ENCODE measurements around the gene PMPCA.
A peak's percentile ranks its signal among the peaks of the same experiment; 100 is the strongest.

The PMPCA gene

GRCh38 chr9:136426787-136427186, 16.3 kb downstream of the PMPCA start:
- Mint-ChIP-seq H3K4me3 (no peak overlapping the region), H3K9me3 (no peaks in the 10 kb centered on the region), H3K27ac (no peak overlapping the region), H3K27me3 (no peaks in the 10 kb centered on the region), H3K36me3 (ENCODE audit: low read depth) (peaks cover 18% of the 10 kb centered on the region), H3K4me1 (peaks cover 6% of the 10 kb centered on the region)
- ATAC-seq = no peak
- no peak for DNase-seq

DNA sequence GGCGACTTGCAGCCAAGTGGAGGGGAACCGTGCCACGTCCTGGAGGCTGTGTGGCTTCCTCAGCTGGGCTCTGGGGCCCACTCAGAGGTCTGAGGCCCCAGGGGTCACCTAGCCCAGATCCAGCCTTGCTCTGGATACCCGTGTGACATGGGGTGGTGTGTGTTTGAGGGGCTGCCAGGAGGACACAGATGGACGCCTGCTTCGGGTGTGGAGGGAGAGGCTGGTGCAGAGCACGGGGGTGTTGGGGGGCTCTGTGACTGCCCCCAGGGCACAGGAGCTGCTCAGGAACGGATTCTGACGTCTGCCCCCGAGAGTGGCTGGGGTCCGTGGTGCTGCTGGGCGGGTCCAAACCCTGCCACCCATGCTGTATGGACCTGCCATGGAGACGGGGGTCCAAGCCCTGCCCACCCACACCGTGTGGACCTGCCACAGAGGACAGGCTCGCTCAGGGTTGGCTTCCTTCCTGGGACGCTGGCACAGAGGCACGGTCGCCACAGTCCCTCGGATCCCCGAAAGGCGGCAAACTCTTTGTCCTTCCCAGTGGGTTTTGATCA, 18.7 kb downstream of the PMPCA start:
- no peaks in the 10 kb centered on the region for H3K9me3 Mint-ChIP-seq
- no peak for ATAC-seq
- peaks cover 6% of the 10 kb centered on the region for H3K4me1 Mint-ChIP-seq
- no peak overlapping the region for H3K4me3 Mint-ChIP-seq
- DNase-seq = no peak
- no peaks in the 10 kb centered on the region for H3K27me3 Mint-ChIP-seq
- H3K27ac Mint-ChIP-seq = no peak overlapping the region
- peaks cover 14% of the 10 kb centered on the region for H3K36me3 Mint-ChIP-seq (ENCODE audit: low read depth)

DNA sequence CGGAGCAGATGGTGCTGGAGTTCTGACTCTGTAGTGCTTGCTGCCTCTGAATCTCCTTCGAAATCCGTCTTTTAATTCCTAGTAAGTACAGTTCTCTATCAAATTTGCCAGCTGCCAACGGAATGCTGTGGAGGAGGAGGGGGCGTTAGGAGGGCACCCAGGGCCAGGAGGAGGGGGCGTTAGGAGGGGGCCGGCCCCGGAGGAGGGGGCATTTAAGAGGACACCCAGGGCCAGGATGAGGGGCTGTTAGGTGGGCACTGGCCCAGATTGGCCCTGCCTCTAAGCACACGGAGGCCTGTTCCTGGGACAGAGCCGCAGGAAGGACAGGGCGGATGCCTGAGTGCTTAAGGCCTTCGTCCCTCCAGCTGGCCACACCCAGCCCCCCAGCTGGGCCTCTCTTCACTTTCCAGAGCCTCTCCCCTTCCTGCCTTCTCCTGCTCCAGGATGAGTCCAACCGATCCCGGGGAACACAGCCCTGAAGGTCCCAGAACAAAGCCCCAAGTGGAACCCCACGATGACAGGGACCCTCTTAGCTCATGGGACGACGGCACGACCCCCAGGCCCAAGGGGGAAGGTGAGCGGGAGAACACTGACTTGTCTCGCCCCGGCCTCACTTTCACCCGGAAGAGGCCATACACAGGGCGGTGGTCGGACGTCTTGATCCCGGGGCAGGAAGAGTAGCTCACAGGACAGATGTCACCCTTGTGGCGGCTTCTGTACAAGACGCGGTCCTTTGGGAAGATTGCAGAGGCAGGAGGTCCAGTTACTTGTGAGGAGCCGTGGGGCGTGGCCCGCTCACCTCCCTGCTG, 19.4 kb downstream of the PMPCA start:
- Mint-ChIP-seq H3K9me3 (no peaks in the 10 kb centered on the region), H3K36me3 (ENCODE audit: low read depth) (peaks cover 11% of the 10 kb centered on the region), H3K4me3 (no peak overlapping the region), H3K4me1 (peaks cover 3% of the 10 kb centered on the region), H3K27me3 (no peaks in the 10 kb centered on the region), H3K27ac (no peak overlapping the region)
- DNase-seq (no peak), ATAC-seq (peak; percentile 11)

GRCh38 chr9:136430588-136431234, 20.3 kb downstream of the PMPCA start:
- no peaks in the 10 kb centered on the region for H3K9me3 Mint-ChIP-seq
- no peak for ATAC-seq
- no peak overlapping the region for H3K27ac Mint-ChIP-seq
- no peak for DNase-seq
- H3K36me3 Mint-ChIP-seq (ENCODE audit: low read depth) = peaks cover 10% of the 10 kb centered on the region
- no peak overlapping the region for H3K4me3 Mint-ChIP-seq
- H3K4me1 Mint-ChIP-seq = no peaks in the 10 kb centered on the region
- no peaks in the 10 kb centered on the region for H3K27me3 Mint-ChIP-seq

DNA sequence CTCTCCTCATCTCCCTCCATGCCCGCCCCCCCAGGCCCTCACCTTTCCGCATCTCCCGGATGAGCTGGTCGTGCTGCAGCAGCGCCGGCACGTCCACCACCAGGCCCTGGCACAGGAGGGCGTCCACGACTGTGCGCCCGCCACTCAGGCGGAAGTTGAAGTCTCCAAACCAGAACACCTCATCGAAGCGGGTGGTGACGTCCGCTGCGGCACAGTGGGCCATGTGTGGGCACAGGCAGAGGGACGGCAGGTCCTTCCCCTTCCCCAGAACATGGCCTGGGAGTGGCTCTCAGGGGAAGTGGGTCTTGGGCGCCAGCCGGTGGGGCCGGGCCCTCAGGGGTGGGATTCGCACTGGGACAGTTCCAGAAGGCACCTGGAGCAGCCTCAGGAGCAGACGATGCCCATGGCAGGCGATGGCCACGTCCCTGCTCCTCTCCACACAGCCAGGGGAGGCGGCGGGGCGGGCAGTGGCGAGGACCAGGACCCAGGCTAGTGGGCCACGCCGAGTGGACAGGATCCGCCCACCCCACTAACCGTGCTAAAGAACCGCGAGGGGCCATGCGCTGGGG, 21.4 kb downstream of the PMPCA start:
- Mint-ChIP-seq H3K36me3 (ENCODE audit: low read depth) (peaks cover 4% of the 10 kb centered on the region), H3K27ac (no peak overlapping the region), H3K4me3 (no peak overlapping the region), H3K9me3 (no peaks in the 10 kb centered on the region), H3K27me3 (no peaks in the 10 kb centered on the region), H3K4me1 (peaks cover 5% of the 10 kb centered on the region)
- ATAC-seq = no peak
- DNase-seq = no peak

- Mint-ChIP-seq H3K27ac (no peak overlapping the region), H3K9me3 (no peaks in the 10 kb centered on the region), H3K4me3 (no peak overlapping the region), H3K4me1 (peaks cover 12% of the 10 kb centered on the region), H3K36me3 (ENCODE audit: low read depth) (peaks cover 1% of the 10 kb centered on the region), H3K27me3 (no peaks in the 10 kb centered on the region)
- no peak for ATAC-seq
- no peak for DNase-seq
These were observed 22.1 kb downstream of the PMPCA start for GRCh38 chr9:136432591-136432990.

DNA sequence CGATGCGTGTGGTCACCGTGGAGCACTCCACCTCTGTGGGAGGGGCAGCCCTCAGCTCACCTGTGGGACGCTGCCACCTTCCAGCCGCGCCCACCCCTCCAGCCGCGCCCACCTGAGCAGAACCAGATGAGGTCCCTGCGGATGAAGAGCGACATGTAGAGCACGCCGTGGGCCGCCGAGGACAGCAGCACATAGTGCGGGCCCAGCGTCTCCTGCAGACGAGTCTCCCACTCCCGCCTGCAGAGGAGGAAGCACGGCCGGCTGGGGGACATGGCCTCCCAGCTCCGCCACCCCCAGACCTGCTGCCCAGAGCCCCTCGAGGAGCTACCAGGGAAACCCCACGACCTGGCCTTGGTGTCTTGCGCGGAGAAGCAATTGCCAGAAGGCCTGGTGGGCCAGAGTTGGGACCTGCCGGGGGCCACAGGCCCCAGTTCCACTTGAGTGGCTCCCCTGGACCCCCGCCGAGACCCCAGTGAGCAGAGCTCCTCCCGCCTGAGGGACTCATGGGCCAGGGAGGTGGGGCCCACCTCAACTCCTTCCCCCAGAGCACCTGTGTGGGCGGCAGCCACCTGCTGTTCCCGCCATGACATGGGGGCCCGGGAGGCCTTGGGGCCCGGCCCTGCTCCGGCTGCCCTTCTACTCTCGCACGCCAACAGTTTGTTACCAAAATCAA, 22.7 kb downstream of the PMPCA start:
- peaks cover 1% of the 10 kb centered on the region for H3K36me3 Mint-ChIP-seq (ENCODE audit: low read depth)
- no peaks in the 10 kb centered on the region for H3K9me3 Mint-ChIP-seq
- H3K27ac Mint-ChIP-seq = no peak overlapping the region
- peaks cover 18% of the 10 kb centered on the region for H3K4me1 Mint-ChIP-seq
- H3K27me3 Mint-ChIP-seq = no peaks in the 10 kb centered on the region
- ATAC-seq (no peak), DNase-seq (no peak)
- no peak overlapping the region for H3K4me3 Mint-ChIP-seq

GRCh38 chr9:136433849-136434579, 23.6 kb downstream of the PMPCA start:
- peaks cover 1% of the 10 kb centered on the region for H3K36me3 Mint-ChIP-seq (ENCODE audit: low read depth)
- no peak overlapping the region for H3K4me3 Mint-ChIP-seq
- DNase-seq (no peak), ATAC-seq (no peak)
- H3K27ac Mint-ChIP-seq = no peak overlapping the region
- no peaks in the 10 kb centered on the region for H3K9me3 Mint-ChIP-seq
- no peaks in the 10 kb centered on the region for H3K27me3 Mint-ChIP-seq
- H3K4me1 Mint-ChIP-seq = peaks cover 21% of the 10 kb centered on the region

- no peaks in the 10 kb centered on the region for H3K9me3 Mint-ChIP-seq
- no peak for ATAC-seq
- peaks cover 21% of the 10 kb centered on the region for H3K4me1 Mint-ChIP-seq
These were observed 24.2 kb downstream of the PMPCA start for GRCh38 chr9:136434580-136435169.

GRCh38 chr9:136436055-136436634, 25.7 kb downstream of the PMPCA start:
- no peak overlapping the region for H3K4me3 Mint-ChIP-seq
- peaks cover 22% of the 10 kb centered on the region for H3K4me1 Mint-ChIP-seq
- peaks cover 2% of the 10 kb centered on the region for H3K36me3 Mint-ChIP-seq (ENCODE audit: low read depth)

More at GRCh38 chr9:136434580-136435169, 24.2 kb downstream of the PMPCA start:
- H3K27me3 Mint-ChIP-seq = no peaks in the 10 kb centered on the region
- no peak overlapping the region for H3K27ac Mint-ChIP-seq
- no peak overlapping the region for H3K4me3 Mint-ChIP-seq
- DNase-seq = no peak
- H3K36me3 Mint-ChIP-seq (ENCODE audit: low read depth) = peaks cover 1% of the 10 kb centered on the region

DNA sequence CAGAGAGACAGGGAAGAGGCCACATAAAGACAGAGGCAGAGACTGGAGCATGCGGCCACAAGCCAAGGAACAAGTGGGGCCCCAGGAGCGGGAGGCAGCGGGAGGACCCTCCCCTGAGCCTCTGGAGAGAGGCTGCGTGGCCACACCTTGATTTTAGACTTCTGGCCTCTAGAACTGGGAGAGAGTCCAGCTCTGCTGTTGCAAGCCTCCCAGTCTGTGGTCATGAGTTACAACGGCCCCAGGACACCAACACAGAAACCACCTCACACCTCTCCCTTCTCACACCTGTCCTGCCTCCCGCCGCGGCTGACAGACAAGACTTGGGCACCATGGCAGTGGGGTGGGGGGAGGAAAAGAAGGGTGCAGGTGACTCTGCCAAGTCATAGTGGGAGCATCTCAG, 27.0 kb downstream of the PMPCA start:
- Mint-ChIP-seq H3K9me3 (no peaks in the 10 kb centered on the region), H3K4me1 (peaks cover 22% of the 10 kb centered on the region), H3K27ac (no peak overlapping the region), H3K36me3 (ENCODE audit: low read depth) (peaks cover 7% of the 10 kb centered on the region), H3K4me3 (peak overlapping the region; percentile 81), H3K27me3 (no peaks in the 10 kb centered on the region)
- no peak for DNase-seq
- no peak for ATAC-seq

More at GRCh38 chr9:136436055-136436634, 25.7 kb downstream of the PMPCA start:
- ATAC-seq = no peak
- no peak for DNase-seq
- H3K27ac Mint-ChIP-seq = no peak overlapping the region
- no peaks in the 10 kb centered on the region for H3K27me3 Mint-ChIP-seq
- H3K9me3 Mint-ChIP-seq = no peaks in the 10 kb centered on the region

- Mint-ChIP-seq H3K4me1 (peaks cover 22% of the 10 kb centered on the region), H3K4me3 (peak overlapping the region; percentile 81), H3K27me3 (no peaks in the 10 kb centered on the region), H3K27ac (peak overlapping the region; percentile 39), H3K36me3 (ENCODE audit: low read depth) (peaks cover 11% of the 10 kb centered on the region), H3K9me3 (no peaks in the 10 kb centered on the region)
- ATAC-seq (no peak), DNase-seq (no peak)
These were observed 27.5 kb downstream of the PMPCA start for GRCh38 chr9:136437839-136438547.

All from activated naive CD8-positive, alpha-beta T cell treated with anti-CD3 and anti-CD28 coated beads, Interleukin-2, amount 50 U/mL, for 24 hours (primary cell).